Vagina (tissue), 2 donors: ENCODE results near the gene SFT2D3.

Experiments used
- CTCF ChIP-seq, 3 experiments: fragments of 450-650 bp in 2 of 3; fragments of 200-600 bp in 1 of 3; sonication (generic) in 1 of 3; IDR thresholded peaks; one replicate each; pipeline ENCODE4 v1.5.1; 2017 to 2019; ENCODE audit warnings: antibody characterized with exemption in 3 of 3, mild to moderate bottlenecking in 2 of 3, moderate library complexity in 2 of 3
- POLR2A ChIP-seq, 2 donors: fragments of 450-650 bp; IDR thresholded peaks; one replicate each; pipeline ENCODE4 v1.6.1; 2017; ENCODE audit warnings: antibody characterized with exemption in 2 of 2, mild to moderate bottlenecking in 2 of 2, moderate library complexity in 2 of 2
- POLR2AphosphoS5 ChIP-seq, 2 donors: sonication (generic); formaldehyde crosslinking; IDR thresholded peaks; one replicate each; pipeline ENCODE4 v1.9.0; 2017; ENCODE audit warnings: antibody characterized with exemption in 2 of 2, mild to moderate bottlenecking in 2 of 2, low read depth in 1 of 2; ENCODE audit not compliant: insufficient read depth in 1 of 2

DNA sequence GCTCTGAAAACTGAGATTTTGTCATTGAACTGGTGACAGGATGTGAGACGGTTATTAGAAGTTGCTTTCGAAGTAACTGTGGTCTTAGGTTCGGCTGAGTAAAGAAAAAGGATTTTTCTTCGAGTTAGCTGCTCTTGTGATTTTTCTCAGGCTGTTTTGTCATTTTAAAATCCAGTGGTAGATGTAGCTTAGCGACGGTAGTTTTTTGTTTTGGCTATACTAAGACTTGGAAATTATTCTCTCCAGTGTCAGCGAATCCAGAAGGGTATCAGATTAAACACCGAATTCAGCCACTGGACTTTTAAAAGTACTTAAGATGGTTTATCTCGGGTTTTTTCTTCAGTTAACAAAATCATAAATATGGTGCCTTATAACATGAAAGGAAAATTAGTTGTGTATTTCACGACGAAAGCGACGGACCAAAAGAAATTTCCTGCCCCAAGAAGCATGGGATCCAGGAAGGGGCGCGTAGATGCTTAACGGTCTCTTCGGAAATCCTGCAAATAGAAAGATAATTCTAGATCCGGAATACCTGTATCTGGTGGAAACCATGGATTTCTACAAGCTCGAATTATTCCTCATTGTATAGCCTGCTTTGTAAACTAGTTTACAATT is 1.2 kb downstream of the SFT2D3 start:
- TF ChIP-seq CTCF (IDR thresholded peaks at IDR 0.05) (no peak), POLR2A (IDR thresholded peaks at IDR 0.05) (no peak), POLR2AphosphoS5 (IDR thresholded peaks at IDR 0.05; ENCODE audit: insufficient read depth in 1 of 2, low read depth in 1 of 2) (no peak)
